Right lobe of liver (tissue), 6 donors: ENCODE results near the gene CAPZA2. TPM values are rescaled to one million over a fixed set of nuclear protein-coding genes. Genes with fewer than 3 reads are reported as not detected.

Source experiments
- ATAC-seq, 4 donors: fragments of 200-7000 bp; cut with Tn5 transposase; one replicate each; pipeline ENCODE4 v1.9.1; 2020; ENCODE audit warnings: mild to moderate bottlenecking in 4 of 4, moderate library complexity in 4 of 4
- DNase-seq, 3 donors: peaks; one replicate each; pipeline ENCODE4 v3.0.0-alpha.2; 2020
- H3K27ac ChIP-seq, 3 donors: fragments of 200-600 bp; one replicate each; pipeline ENCODE4 v1.8.0; 2022
- H3K27me3 ChIP-seq, 2 donors: fragments of 200-600 bp; one replicate each; pipeline ENCODE4 v1.8.0; 2022
- H3K36me3 ChIP-seq, 4 donors: fragments of 200-600 bp; sonication (generic) in 1 of 4; one replicate each; pipeline versions ENCODE4 v1.5.1 to v1.8.0; 2017 to 2022; ENCODE audit warnings: control low read depth in 1 of 4
- H3K4me1 ChIP-seq, 4 donors: fragments of 200-600 bp; sonication (generic) in 1 of 4; one replicate each; pipeline versions ENCODE4 v1.5.1 to v1.8.0; 2017 to 2022; ENCODE audit warnings: control low read depth in 1 of 4
- H3K4me3 ChIP-seq, 3 donors: fragments of 200-600 bp; one replicate each; pipeline ENCODE4 v1.8.0; 2022
- H3K9me3 ChIP-seq, 4 donors: fragments of 200-600 bp; sonication (generic) in 1 of 4; one replicate each; pipeline versions ENCODE4 v1.5.1 to v1.8.0; 2017 to 2022; ENCODE audit warnings: control low read depth in 1 of 4
- CTCF ChIP-seq, 4 donors: fragments of 200-600 bp in 3 of 4; fragments of 450-650 bp in 1 of 4; IDR thresholded peaks; one replicate each; pipeline versions ENCODE4 v1.5.1 to v1.8.0; 2016 to 2022; ENCODE audit warnings: antibody characterized with exemption in 4 of 4, mild to moderate bottlenecking in 2 of 4
- POLR2A ChIP-seq: fragments of 450-650 bp; IDR thresholded peaks from one replicate; pipeline ENCODE4 v1.6.1; 2017; ENCODE audit warnings: antibody characterized with exemption, mild to moderate bottlenecking
- WGBS: methylation state at CpG from one replicate; pipeline ENCODE4 v1.1.6; 2018; ENCODE audit warnings: low coverage, low lambda C conversion rate; ENCODE audit not compliant: insufficient coverage; ENCODE audit errors: missing lambda C conversion rate; 5-methylcytosine and 5-hydroxymethylcytosine counted together
- intact Hi-C, 2 donors: fragments of 100-400 bp; cut with DNase I; formaldehyde crosslinking; loops; one replicate each; pipeline versions ENCODE4 v1.11.2 to v1.14.1; 2022
- total RNA-seq, 6 experiments: library from RNA; depleted of rRNA in 2 of 6; stranded (reverse); fragments of >200 nt in 2 of 6; fragmentation: NEBNext Ultra II Directional in 3 of 6; extraction: Animal tissue kit (Norgen Biotek cat#: 25700) in 3 of 6; gene quantifications; one replicate each; pipeline versions ENCODE4 v1.1.0 to v1.2.4, GENCODE V29; 2016 to 2023
- donor health status: DM: no; HTN: yes; CAD: no.
- donor health status: DM: no; HTN: no; CAD: no.
- donor health status: DM: no; HTN: no; CAD: no.
- donor health status: DM: no; HTN: yes; CAD: no.
- donor health status: DM: no; HTN: yes; CAD: no.

The CAPZA2 gene
- total RNA-seq, 6 experiments from 2014 or later: 48.8 to 114 (median 89.8) TPM

- H3K9me3 ChIP-seq: no peaks in the 10 kb centered on the region
- H3K27ac ChIP-seq: no peak overlapping the region
- H3K36me3 ChIP-seq: peaks cover 0 to 14% (median 7%) of the 10 kb centered on the region in 4 donors
- peaks cover 0 to 18% (median 6%) of the 10 kb centered on the region in 4 donors for H3K4me1 ChIP-seq
- no peaks in the 10 kb centered on the region for H3K27me3 ChIP-seq
- intact Hi-C loops: no loop called here
- TF ChIP-seq CTCF (IDR thresholded peaks at IDR 0.05) (no peak), POLR2A (no peak)
- 40% methylated on average over 2 of the region's 2 CpGs for WGBS
- DNase-seq (no peak), ATAC-seq (peak in 1 of 4 donors; percentile 24)
- no peak overlapping the region for H3K4me3 ChIP-seq
Measured at GRCh38 chr7:116885724-116886123, 23.3 kb downstream of the CAPZA2 start.

DNA sequence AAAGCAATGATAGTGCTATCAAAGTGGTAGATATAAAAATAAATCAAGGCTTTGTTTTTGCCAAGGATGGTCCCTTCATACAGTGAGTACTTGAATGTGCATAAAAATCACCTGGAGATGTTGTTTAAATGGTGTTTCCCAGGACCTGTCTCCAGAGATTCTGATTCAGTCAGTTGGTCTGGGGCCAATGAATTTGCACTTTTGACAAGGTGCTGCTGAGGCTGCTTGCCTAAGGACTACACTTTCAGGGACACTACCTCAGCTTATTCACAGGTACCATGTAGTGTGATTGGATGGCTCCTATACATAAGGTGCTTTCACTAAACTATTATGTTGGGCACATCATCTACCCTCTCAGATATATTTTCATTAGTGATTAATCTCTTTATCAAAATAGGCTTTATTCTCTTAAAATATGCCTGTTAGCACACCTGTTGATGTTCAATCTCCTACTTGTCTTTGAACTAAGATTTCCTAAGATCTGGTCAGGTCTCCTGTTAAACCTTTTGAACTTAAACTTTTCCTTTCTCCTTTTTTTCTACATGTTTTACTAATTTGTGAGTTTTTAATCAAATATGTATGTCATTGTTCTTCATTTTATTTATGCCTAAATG lies 24.3 kb downstream of the CAPZA2 start:
- Histone ChIP-seq H3K36me3 (peaks cover 0 to 21% (median 7%) of the 10 kb centered on the region in 4 donors), H3K27me3 (no peaks in the 10 kb centered on the region), H3K9me3 (no peaks in the 10 kb centered on the region), H3K27ac (no peak overlapping the region), H3K4me3 (no peak overlapping the region), H3K4me1 (peaks cover 0 to 12% (median 2%) of the 10 kb centered on the region in 4 donors)
- ATAC-seq: peak in 3 of 4 donors; percentile 19 to 50 (median 24)
- TF ChIP-seq POLR2A (no peak), CTCF (IDR thresholded peaks at IDR 0.05) (no peak)
- DNase-seq: no peak
- intact Hi-C loops: no loop called here

DNA sequence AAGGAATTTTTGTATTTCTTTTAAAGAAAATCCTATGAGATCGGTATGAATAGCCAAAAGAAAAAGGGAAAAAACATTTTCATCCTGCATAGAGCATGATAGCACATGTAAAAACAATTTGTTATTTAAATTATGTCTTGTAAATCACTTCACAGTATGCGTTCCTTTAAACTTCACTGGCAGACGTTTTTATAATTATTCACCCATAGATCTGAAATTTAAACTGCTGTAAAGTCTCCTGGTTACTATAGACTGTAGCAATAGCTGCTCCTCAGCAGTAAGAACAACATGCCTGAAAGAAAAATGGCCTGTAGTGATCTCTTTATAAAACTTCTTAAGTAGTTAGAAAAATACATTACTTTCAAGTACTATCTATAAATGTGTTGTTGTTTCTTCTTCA lies 26.5 kb downstream of the CAPZA2 start:
- no peak for DNase-seq
- 76% methylated on average over 3 of the region's 3 CpGs for WGBS

GRCh38 chr7:116895849-116896248 lies 33.5 kb downstream of the CAPZA2 start:
- H3K27me3 ChIP-seq: no peaks in the 10 kb centered on the region
- TF ChIP-seq CTCF (IDR thresholded peaks at IDR 0.05) (no peak), POLR2A (no peak)
- peaks cover 0 to 17% (median 2%) of the 10 kb centered on the region in 4 donors for H3K36me3 ChIP-seq
- 94% methylated on average over 1 of the region's 2 CpGs for WGBS
- H3K9me3 ChIP-seq: no peaks in the 10 kb centered on the region
- intact Hi-C loops: no loop called here
- H3K4me1 ChIP-seq: no peaks in the 10 kb centered on the region
- no peak overlapping the region for H3K27ac ChIP-seq
- H3K4me3 ChIP-seq: no peak overlapping the region
- ATAC-seq (no peak), DNase-seq (no peak)

More for the DNA sequence above, 26.5 kb downstream of the CAPZA2 start:
- Histone ChIP-seq H3K27ac (no peak overlapping the region), H3K4me1 (peaks cover 0 to 4% (median 0%) of the 10 kb centered on the region in 4 donors), H3K9me3 (no peaks in the 10 kb centered on the region), H3K36me3 (peaks cover 0 to 29% (median 7%) of the 10 kb centered on the region in 4 donors), H3K27me3 (no peaks in the 10 kb centered on the region), H3K4me3 (no peak overlapping the region)
- no peak for ATAC-seq
- no peak for TF ChIP-seq POLR2A
- no peak for TF ChIP-seq CTCF (IDR thresholded peaks at IDR 0.05)
- intact Hi-C loops: no loop called here
